SU-DHL-6 (cell line): ENCODE measurements around the gene CASKIN2.

Experiments
- H2AFZ ChIP-seq: fragments of 200-600 bp; sonication (generic); 2 replicates; pipeline ENCODE4 v1.6.1; 2014; ENCODE audit warnings: low read depth, mild to moderate bottlenecking, moderate library complexity, mixed read lengths, antibody characterized with exemption, low read length; ENCODE audit not compliant: severe bottlenecking
- H3F3A ChIP-seq: fragments of 200-600 bp; shearing (Covaris generic); 2 replicates; pipeline ENCODE4 v1.6.0; 2016; ENCODE audit warnings: antibody characterized with exemption, mild to moderate bottlenecking; ENCODE audit not compliant: insufficient read depth
- H3K27ac ChIP-seq: fragments of 200-600 bp; sonication (generic); 2 replicates; pipeline ENCODE4 v1.5.1; 2016; ENCODE audit warnings: low read depth, mild to moderate bottlenecking, low read length, moderate library complexity, mixed read lengths
- H3K27me3 ChIP-seq: fragments of 200-600 bp; sonication (generic), shearing (Covaris generic); 2 replicates; pipeline ENCODE4 v1.6.0; 2014; ENCODE audit warnings: mild to moderate bottlenecking, low read length
- H3K36me3 ChIP-seq: fragments of 200-600 bp; sonication (generic); 2 replicates; pipeline ENCODE4 v1.6.1; 2014; ENCODE audit warnings: mild to moderate bottlenecking, low read length, mixed read lengths
- H3K4me2 ChIP-seq: fragments of 300-600, 200-600 bp; shearing (Covaris generic), sonication (generic); 2 replicates; pipeline ENCODE4 v1.6.0; 2014; ENCODE audit warnings: low read length, low read depth, mild to moderate bottlenecking; ENCODE audit not compliant: poor library complexity, severe bottlenecking
- H3K4me3 ChIP-seq: fragments of 200-600 bp; sonication (generic); 2 replicates; pipeline ENCODE4 v1.5.1; 2014; ENCODE audit warnings: antibody characterized with exemption, low read length, mild to moderate bottlenecking, mixed read lengths; ENCODE audit not compliant: insufficient read depth, poor library complexity, severe bottlenecking
- H3K79me2 ChIP-seq: fragments of 200-600 bp; sonication (generic); 2 replicates; pipeline ENCODE4 v1.6.1; 2014; ENCODE audit warnings: mild to moderate bottlenecking, low read length, moderate library complexity; ENCODE audit not compliant: insufficient read depth
- H3K9ac ChIP-seq: fragments of 200-600 bp; sonication (generic); 2 replicates; pipeline ENCODE4 v1.7.0; 2014; ENCODE audit warnings: mild to moderate bottlenecking, low read length
- H3K9me2 ChIP-seq: fragments of 200-600 bp; sonication (generic); replicated peaks from 2 replicates; pipeline ENCODE4 v1.6.1; 2014; ENCODE audit warnings: low read length; ENCODE audit not compliant: insufficient read depth
- H3K9me3 ChIP-seq: fragments of 200-600 bp; sonication (generic); 2 replicates; pipeline ENCODE4 v1.6.1; 2014; ENCODE audit warnings: low read length, mixed read lengths; ENCODE audit not compliant: insufficient read depth
- H4K20me1 ChIP-seq: fragments of 200-600 bp; sonication (generic); 2 replicates; pipeline ENCODE4 v1.6.1; 2014; ENCODE audit warnings: low read depth, mild to moderate bottlenecking, antibody characterized with exemption, low read length, moderate library complexity, mixed read lengths
- CTCF ChIP-seq: fragments of 200-600 bp; sonication (generic); IDR thresholded peaks from one replicate; pipeline ENCODE4 v1.5.1; 2017; ENCODE audit warnings: antibody characterized with exemption, mild to moderate bottlenecking, low read length, moderate library complexity; ENCODE audit not compliant: insufficient read depth, poor library complexity, severe bottlenecking
- EZH2phosphoT487 ChIP-seq: fragments of 200-600 bp; sonication (generic), shearing (Covaris generic); conservative IDR thresholded peaks from 2 replicates; pipeline ENCODE4 v1.6.1; 2018; ENCODE audit warnings: mild to moderate bottlenecking, antibody characterized with exemption, low read length, moderate library complexity, mixed read lengths

The CASKIN2 gene

GRCh38 chr17:75563063-75563758, 47.9 kb upstream of the CASKIN2 start:
- Histone ChIP-seq H3K27me3 (no peaks in the 10 kb centered on the region), H3F3A (no peaks in the 10 kb centered on the region), H2AFZ (no peak overlapping the region), H4K20me1 (no peaks in the 10 kb centered on the region), H3K36me3 (no peaks in the 10 kb centered on the region), H3K79me2 (no peaks in the 10 kb centered on the region), H3K9me2 (no peaks in the 10 kb centered on the region), H3K27ac (no peak overlapping the region), H3K9me3 (no peaks in the 10 kb centered on the region), H3K9ac (no peak overlapping the region), H3K4me2 (no peak overlapping the region), H3K4me3 (no peak overlapping the region)
- TF ChIP-seq EZH2phosphoT487: no peak
- TF ChIP-seq CTCF: no peak

- no peaks in the 10 kb centered on the region for H3K79me2 ChIP-seq
- no peaks in the 10 kb centered on the region for H3K27me3 ChIP-seq
- no peak overlapping the region for H3K27ac ChIP-seq
- no peaks in the 10 kb centered on the region for H3F3A ChIP-seq
- no peak overlapping the region for H3K9ac ChIP-seq
- no peaks in the 10 kb centered on the region for H4K20me1 ChIP-seq
- H3K4me2 ChIP-seq: no peak overlapping the region
- no peak overlapping the region for H3K4me3 ChIP-seq
- no peaks in the 10 kb centered on the region for H3K9me2 ChIP-seq
- H3K36me3 ChIP-seq: no peaks in the 10 kb centered on the region
- no peaks in the 10 kb centered on the region for H3K9me3 ChIP-seq
- TF ChIP-seq CTCF: no peak
- TF ChIP-seq EZH2phosphoT487: no peak
- no peak overlapping the region for H2AFZ ChIP-seq
Observed at GRCh38 chr17:75561927-75562603, 46.7 kb upstream of the CASKIN2 start.

GRCh38 chr17:75559958-75560533, 44.7 kb upstream of the CASKIN2 start:
- Histone ChIP-seq H3K79me2 (no peaks in the 10 kb centered on the region), H3K9ac (no peak overlapping the region), H2AFZ (no peak overlapping the region), H3K4me2 (no peak overlapping the region), H3K9me2 (no peaks in the 10 kb centered on the region), H3K27me3 (no peaks in the 10 kb centered on the region), H3F3A (no peaks in the 10 kb centered on the region), H4K20me1 (no peaks in the 10 kb centered on the region), H3K36me3 (no peaks in the 10 kb centered on the region), H3K27ac (no peak overlapping the region), H3K9me3 (no peaks in the 10 kb centered on the region), H3K4me3 (no peak overlapping the region)
- no peak for TF ChIP-seq CTCF
- no peak for TF ChIP-seq EZH2phosphoT487
